ENCODE data around the gene PRKCA.
"Not testable (repeated sequence)": the region's sequence is repeated elsewhere in the genome, so short reads cannot be mapped to it uniquely, and the experiment has no call there.

The PRKCA gene

GRCh38 chr17:66354472-66354871 lies 52.1 kb downstream of the PRKCA start:
- DNase-seq = no peak

GRCh38 chr17:66354981-66355380 lies 52.6 kb downstream of the PRKCA start:
- DNase-seq = no peak

- no peak for DNase-seq
Measured at GRCh38 chr17:66355510-66355909, 53.1 kb downstream of the PRKCA start.

- no peak for DNase-seq
Measured at GRCh38 chr17:66357037-66357436, 54.6 kb downstream of the PRKCA start.

DNA sequence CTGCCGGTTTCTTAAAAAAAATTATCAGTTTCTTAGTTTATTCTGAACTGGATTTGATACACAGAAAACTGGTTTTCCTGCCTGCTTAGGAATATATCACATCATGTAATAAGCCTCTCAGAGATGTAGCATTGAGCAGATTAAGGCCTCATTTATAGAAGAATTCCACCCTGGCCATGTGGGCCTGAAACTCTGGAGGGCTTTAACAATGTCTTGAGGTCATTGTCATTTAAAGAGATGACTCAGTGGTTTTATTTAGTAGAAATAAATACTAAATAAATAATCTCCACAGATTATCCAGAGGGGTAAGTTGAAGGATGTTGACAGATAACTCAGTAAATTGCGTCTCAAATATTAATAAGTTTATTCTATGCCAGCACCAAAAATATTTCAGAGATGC lies 56.9 kb downstream of the PRKCA start:
- DNase-seq = no peak

DNA sequence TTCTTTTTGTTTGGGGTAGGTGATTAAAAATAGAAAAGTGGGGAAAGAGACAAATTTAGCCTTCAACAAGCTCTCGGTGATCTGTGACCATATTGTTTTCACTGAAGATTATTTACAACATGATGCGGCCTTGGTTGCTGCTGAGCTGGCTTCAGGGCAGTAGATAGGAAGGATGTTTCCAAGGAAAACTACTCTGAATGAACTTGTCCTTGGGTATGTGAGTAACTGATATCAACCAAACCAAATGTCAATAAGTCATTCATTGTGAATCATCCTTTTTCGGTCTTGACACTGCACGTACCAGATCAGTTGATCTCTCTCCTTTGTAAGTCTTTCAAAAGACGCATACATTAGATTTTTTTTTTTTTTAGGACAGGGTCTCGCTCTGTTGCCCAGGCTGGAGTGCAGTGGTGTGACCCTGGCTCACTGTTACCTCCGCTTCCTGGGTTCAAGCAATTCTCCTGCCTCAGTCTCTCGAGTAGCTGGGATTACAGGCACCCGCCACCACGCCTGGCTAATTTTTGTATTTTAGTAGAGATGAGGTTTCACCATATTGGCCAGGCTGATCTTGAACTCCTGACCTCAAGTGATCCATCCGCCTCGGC lies 58.6 kb downstream of the PRKCA start:
- DNase-seq = not testable (repeated sequence)

GRCh38 chr17:66364508-66364907 lies 62.1 kb downstream of the PRKCA start:
- no peak for DNase-seq

DNA sequence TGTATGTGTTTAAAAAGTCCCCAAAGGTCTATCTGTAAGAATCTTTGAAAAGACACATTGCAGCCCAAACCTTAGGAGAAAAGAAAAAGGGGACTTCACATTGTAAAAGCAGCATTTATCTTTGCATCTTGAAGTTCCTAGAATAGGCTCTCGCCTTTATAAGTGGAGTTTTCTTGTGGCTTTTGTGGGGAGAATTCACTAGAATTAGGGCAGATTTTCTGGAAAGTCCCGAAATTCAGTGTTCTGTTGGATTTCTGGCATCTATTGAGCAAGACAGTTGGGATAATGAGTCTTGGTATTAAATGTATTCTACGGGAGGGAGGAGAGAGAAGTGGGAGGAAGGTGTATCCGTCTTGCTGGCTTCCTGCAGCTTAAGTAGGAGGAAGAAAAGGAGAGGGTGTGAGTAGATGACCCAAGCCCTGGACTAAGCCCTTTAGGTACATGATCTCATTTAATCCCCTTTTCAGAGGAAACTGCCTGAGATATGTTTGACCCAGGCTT lies 62.6 kb downstream of the PRKCA start:
- DNase-seq = no peak

- DNase-seq = no peak
Measured at GRCh38 chr17:66365903-66366302, 63.5 kb downstream of the PRKCA start.

GRCh38 chr17:66367107-66367506 lies 64.7 kb downstream of the PRKCA start:
- no peak for DNase-seq

- DNase-seq = no peak
Measured at GRCh38 chr17:66369830-66370229, 67.4 kb downstream of the PRKCA start.

- DNase-seq = no peak
Measured at GRCh38 chr17:66371561-66371960, 69.1 kb downstream of the PRKCA start.

DNA sequence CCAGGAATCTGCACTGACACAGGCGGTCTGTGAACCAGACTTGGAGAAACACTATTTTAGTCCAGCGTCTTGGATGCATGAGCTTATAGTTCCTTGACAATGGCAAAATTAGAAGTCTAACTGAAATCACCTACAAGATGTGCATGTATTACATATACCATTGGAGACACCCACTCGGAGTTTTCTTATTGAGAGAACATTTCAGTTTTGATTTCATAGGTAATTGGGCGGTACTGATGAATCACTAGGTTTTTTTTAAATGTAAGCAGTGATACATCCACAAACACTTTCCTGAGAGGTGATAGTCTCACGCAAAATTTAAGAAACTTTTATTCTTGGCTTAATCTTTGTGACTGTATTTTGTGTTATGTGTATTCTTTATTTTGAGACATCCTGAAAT lies 69.8 kb downstream of the PRKCA start:
- DNase-seq = no peak

DNA sequence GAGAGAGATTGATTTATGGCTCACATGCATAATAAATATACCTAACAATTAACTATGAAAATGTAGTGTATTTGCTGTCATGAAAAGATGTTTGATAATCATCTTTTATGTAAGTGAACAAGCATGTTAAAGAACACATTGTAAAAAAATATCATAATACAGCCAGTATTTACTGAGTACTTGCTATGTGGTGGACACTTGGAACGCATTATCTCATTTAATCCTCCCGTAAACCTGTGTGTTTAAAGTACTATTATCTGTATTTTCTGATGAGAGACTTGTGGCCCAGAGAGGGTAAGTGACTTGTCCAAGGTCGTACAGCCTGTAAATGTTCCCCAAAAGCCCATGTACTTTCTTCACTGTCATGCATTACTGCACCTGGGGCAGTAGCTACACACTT lies 70.7 kb downstream of the PRKCA start:
- DNase-seq = no peak

DNA sequence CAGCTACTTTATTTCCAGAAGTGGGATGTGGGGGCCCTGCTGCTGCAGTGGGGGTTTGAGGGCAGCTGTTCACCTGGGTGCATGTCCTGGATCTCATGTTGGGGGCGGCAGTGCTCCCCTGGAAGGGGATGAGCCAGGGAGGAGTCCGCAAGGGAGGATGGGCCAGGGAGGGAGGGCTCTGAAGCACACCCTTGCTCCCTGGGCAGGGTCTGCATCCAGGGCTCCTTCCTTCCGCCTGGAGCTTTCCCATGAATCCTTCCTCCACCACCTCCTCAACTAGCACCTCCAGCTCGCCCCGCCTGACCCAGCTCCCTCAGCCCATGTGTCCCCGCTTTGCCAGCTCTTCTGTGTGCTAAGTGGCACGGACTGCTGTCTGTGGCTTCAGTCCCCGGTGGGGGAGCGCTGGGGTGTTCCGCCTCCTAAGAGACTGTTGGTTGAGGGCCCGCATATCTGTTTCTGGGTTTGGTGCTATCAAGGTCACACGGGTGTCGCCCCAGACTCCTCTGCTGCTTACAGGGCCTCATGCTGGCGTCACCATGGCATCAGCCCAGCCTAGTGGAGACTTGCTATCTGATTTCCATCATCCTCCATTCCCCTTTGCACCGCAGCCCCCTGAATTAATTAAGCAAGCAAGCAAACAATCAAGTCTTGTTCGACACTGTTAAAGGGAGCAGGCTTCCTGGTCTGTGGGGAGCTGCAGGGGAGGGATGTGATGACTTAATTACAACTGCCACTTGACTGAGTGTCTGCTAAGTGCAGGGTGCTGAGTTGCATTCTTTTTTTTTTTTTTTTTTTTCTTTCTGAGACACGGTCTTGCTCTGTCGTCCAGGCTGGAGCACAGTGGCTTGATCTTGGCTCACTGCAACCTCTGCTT lies 71.8 kb downstream of the PRKCA start:
- peak in 4 of 5 donors; percentile 12 to 51 (median 32) for DNase-seq

- no peak for DNase-seq
Measured at GRCh38 chr17:66375121-66375520, 72.7 kb downstream of the PRKCA start.

DNA sequence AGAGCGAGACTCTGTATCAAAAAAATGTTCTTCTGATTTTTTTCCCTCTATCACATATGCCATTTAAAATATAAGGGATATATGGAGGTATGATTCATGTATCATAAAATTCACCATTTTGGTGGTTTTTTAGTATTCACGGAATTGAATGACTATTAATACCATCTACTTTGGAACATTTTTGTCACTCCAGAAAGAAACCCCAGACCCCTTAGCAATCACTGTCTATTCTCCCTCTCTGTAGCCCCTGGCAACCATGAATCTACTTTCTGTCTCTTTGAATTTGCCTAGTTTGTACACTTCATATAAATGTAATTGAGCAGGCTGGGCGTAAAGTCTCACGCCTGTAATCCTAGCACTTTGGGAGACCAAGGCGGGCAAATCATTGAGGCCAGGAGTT lies 75.9 kb downstream of the PRKCA start:
- no peak for DNase-seq

DNA sequence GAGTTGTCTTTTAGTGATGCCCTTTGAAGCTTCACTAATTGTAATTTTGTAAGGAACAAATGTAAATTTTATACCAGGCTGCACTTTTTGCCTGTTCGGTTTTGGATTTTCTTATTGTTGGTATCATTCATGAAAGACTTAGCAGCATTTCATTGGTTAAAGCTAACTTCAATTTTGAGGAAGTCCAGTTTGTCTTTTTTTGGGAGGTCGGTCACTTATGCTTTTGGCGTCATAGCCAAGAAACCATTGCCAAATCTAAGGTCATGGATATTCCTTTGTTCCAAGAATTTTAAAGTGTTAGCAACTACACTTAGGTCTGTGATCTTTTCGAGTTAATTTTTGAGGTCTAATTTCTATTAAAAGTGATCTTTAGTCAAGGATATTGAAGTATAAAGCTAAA lies 77.1 kb downstream of the PRKCA start:
- no peak for DNase-seq

- DNase-seq = no peak
Measured at GRCh38 chr17:66379996-66380395, 77.6 kb downstream of the PRKCA start.

DNA sequence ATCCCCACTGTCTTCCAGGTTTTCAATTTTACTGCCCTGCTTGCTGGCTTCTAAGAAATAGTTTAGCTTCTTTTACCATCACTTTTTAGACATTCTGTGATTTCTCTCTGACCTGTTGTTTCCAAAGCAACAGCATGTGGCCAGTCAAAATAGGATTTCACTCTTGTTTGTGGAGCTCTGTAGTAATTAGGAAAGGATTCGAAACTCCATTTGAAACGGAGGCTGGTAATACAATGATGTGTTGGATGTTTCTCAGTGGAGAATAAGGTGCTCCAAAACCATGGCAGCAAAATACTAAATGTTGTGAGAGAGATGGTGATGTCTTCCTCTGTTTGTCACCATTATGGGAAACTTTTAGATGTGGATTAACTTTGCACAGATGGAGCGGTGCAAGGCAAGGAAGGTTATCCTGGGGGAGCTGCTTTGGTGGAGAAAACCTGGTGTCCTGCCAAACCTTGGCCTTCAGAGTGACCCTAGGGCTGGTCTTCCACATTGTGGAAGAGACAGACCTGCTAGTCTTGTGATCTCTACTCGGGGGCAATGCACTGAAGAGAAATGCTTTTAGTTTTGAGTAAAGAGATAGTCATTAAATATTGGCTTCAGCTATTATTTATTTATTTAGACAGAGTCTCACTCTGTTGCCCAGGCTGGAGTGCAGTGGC lies 79.4 kb downstream of the PRKCA start:
- no peak for DNase-seq

DNA sequence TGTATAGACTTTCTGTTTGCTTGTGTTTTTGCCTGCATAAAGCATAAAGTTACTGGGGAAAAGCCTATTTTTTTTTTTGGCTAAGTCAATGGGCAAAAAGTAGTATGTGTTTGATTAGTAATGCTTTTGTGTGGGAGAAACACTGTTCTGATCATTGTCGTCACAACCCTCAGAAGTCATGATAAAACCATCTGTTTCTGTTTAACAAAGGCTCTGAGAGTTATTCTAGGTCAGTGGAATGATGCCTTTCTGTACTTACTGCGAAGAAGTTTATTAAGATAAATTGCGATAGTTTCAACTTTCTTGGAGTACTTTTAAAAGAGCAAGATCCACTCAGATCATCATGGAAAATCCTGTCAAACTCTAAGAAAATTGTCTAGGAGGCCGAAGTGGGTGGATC lies 80.9 kb downstream of the PRKCA start:
- no peak for DNase-seq

DNA sequence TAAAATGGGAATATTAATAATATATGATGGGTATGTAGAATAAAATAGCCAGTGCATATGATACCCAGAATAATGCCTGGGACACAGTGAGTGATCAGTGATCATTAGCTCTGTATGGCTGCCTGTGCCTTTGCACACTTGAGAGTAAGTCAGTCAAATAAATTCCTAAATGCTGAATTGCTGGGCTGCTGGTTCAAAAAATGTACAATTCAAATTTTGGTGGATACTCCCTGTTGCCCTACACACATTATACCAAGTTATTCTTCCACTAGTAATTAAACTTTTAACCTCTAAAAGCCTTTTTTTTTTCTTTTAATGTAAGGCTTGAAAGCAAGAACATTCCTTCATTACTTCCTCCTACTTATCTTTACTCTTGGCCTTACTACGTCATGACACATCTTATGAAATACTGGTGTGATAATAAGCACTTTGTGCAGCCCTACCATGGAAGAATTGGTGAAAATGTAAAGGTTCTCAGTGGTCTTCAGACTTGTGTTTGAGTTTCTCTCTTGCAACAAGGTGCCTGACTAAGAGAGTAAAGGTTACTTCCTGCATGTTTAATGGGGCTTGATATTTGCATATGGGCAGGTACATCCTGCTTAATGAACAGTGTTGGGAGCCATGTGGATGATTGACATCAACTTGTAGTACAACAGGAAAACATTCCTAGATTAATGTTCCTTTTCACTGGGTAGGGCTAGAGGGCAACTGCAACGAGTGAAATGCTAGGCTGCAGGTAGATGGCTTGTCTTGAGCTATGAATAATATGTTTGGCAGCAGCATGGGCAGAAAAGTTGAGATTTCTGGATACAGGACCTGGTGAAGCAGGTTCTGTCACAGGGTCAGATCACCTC lies 84.3 kb downstream of the PRKCA start:
- DNase-seq = no peak

All from T-helper 1 cell (primary cell).